SK-N-SH treated with all-trans-retinoic acid at 6 μM for 48 hours (cell line): ENCODE measurements around the gene GNPTG.
"Not testable (repeated sequence)": the region's sequence is repeated elsewhere in the genome, so short reads cannot be mapped to it uniquely, and the experiment has no call there.

Source experiments
- ATAC-seq: fragments of 200-7000 bp; cut with Tn5 transposase; 3 replicates; pipeline ENCODE4 v1.9.1; 2020; ENCODE audit warnings: mild to moderate bottlenecking, moderate library complexity
- ARNTL ChIP-seq: fragments of 450-650 bp; formaldehyde crosslinking; IDR thresholded peaks from 2 replicates; pipeline ENCODE4 v1.5.0; 2020; ENCODE audit warnings: low read depth, mild to moderate bottlenecking, moderate library complexity, borderline replicate concordance
- BACH2 ChIP-seq: fragments of 250-450 bp; sonication (Bioruptor Pico); IDR thresholded peaks from 2 replicates; pipeline ENCODE4 v1.9.0; 2021; ENCODE audit warnings: mild to moderate bottlenecking, borderline replicate concordance
- CSDC2 ChIP-seq: fragments of 250-450 bp; sonication (Bioruptor Pico); IDR thresholded peaks from 2 replicates; pipeline ENCODE4 v1.5.0; 2020; ENCODE audit warnings: mild to moderate bottlenecking, moderate library complexity
- GLIS3 ChIP-seq: fragments of 250-450 bp; sonication (Bioruptor Pico); IDR thresholded peaks from 2 replicates; pipeline ENCODE4 v1.5.0; 2020; ENCODE audit warnings: mild to moderate bottlenecking, moderate library complexity
- ISL1 ChIP-seq: fragments of 250-450 bp; sonication (Bioruptor Pico); IDR thresholded peaks from 2 replicates; pipeline ENCODE4 v2.1.2; 2022; ENCODE audit warnings: mild to moderate bottlenecking, moderate library complexity
- OSR1 ChIP-seq: fragments of 250-450 bp; sonication (Bioruptor Pico); IDR thresholded peaks from 2 replicates; pipeline ENCODE4 v1.8.0; 2022; ENCODE audit warnings: moderate library complexity, mild to moderate bottlenecking, inconsistent platforms
- POU6F1 ChIP-seq: fragments of 250-450 bp; sonication (Bioruptor Pico); IDR thresholded peaks from 2 replicates; pipeline ENCODE4 v1.8.0; 2021; ENCODE audit warnings: low read depth, mild to moderate bottlenecking, moderate library complexity, borderline replicate concordance
- PPARA ChIP-seq: fragments of 250-450 bp; sonication (Bioruptor Pico); IDR thresholded peaks from 2 replicates; pipeline ENCODE4 v1.5.0; 2020; ENCODE audit warnings: mild to moderate bottlenecking, borderline replicate concordance
- RARB ChIP-seq: fragments of 250-450 bp; sonication (Bioruptor Pico); IDR thresholded peaks from 2 replicates; pipeline ENCODE4 v1.8.0; 2021; ENCODE audit warnings: mild to moderate bottlenecking, moderate library complexity
- SNAI2 ChIP-seq: fragments of 250-450 bp; sonication (Bioruptor Pico); IDR thresholded peaks from 2 replicates; pipeline ENCODE4 v1.5.0; 2020; ENCODE audit warnings: mild to moderate bottlenecking, moderate library complexity
- TCF4 ChIP-seq: fragments of 250-450 bp; sonication (Bioruptor Pico); IDR thresholded peaks from 2 replicates; pipeline ENCODE4 v1.8.0; 2021; ENCODE audit warnings: mild to moderate bottlenecking, moderate library complexity, borderline replicate concordance
- TOX ChIP-seq: fragments of 250-450 bp; sonication (Bioruptor Pico); IDR thresholded peaks from 2 replicates; pipeline ENCODE4 v1.8.0; 2021; ENCODE audit warnings: mild to moderate bottlenecking, moderate library complexity, borderline replicate concordance
- ZC3H10 ChIP-seq: fragments of 250-450 bp; sonication (Bioruptor Pico); IDR thresholded peaks from 2 replicates; pipeline ENCODE4 v1.5.1; 2021; ENCODE audit warnings: mild to moderate bottlenecking, moderate library complexity
- ZFP3 ChIP-seq: fragments of 250-450 bp; sonication (Bioruptor Pico); IDR thresholded peaks from 2 replicates; pipeline ENCODE4 v1.5.0; 2020; ENCODE audit warnings: mild to moderate bottlenecking, moderate library complexity
- ZFP30 ChIP-seq: fragments of 450-650 bp; formaldehyde crosslinking; IDR thresholded peaks from 2 replicates; pipeline ENCODE4 v1.5.0; 2022; ENCODE audit warnings: mild to moderate bottlenecking, moderate library complexity
- ZNF70 ChIP-seq: fragments of 450-650 bp; formaldehyde crosslinking; IDR thresholded peaks from 2 replicates; pipeline ENCODE4 v1.5.0; 2020; ENCODE audit warnings: mild to moderate bottlenecking, moderate library complexity
- ZNF8 ChIP-seq: fragments of 450-650 bp; formaldehyde crosslinking; IDR thresholded peaks from 2 replicates; pipeline ENCODE4 v1.5.0; 2020; ENCODE audit warnings: mild to moderate bottlenecking, moderate library complexity
- TF ChIP-seq, protein P1 (sequence below): fragments of 250-450 bp; sonication (Bioruptor Pico); IDR thresholded peaks from 2 replicates; pipeline ENCODE4 v1.5.1; 2021; ENCODE audit warnings: mild to moderate bottlenecking, moderate library complexity
- TF ChIP-seq, protein P2 (sequence below): fragments of 250-450 bp; sonication (Bioruptor Pico); IDR thresholded peaks from 2 replicates; pipeline ENCODE4 v1.5.1; 2020; ENCODE audit warnings: low read depth, mild to moderate bottlenecking, moderate library complexity

The GNPTG gene

DNA sequence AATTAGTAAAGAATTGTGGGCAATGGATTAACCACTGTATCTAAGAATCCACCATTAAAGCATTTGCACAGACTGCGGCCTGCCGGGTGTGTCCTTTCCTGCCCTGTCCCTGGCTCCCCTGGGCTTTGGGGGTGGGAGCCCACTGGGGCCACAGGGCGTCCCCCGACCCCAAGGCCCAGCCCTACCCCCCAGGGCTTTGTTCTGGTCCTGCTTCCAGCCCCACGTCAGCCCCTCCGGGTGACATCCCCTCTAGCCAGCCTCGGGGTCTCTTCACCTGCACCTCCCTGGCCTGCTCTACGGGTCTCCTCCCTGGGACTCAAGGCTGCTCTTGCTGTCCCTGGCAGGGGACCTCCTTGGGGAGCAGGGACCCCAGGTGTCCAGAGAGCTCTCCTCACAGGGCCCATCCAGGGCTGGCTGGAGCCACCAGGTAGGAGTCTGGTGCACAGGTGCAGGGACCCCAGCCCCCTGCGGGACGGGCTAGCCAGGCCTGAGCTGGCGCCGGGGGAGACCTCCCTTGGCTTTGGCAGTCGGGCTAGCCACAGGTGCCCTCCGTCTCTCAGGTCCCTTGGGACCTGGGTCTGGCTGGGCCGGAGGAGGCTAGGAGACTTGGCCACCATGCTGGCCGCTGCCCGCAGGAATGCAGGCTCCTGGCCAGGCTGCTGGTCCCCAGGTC, 24.6 kb upstream of the GNPTG start:
- TF ChIP-seq ZNF70 (CRISPR knock-in tag): no peak
- no peak for TF ChIP-seq ZFP30
- TF ChIP-seq POU6F1 (CRISPR knock-in tag): no peak
- TF ChIP-seq BACH2 (CRISPR knock-in tag): no peak
- TF ChIP-seq, protein P1, sequence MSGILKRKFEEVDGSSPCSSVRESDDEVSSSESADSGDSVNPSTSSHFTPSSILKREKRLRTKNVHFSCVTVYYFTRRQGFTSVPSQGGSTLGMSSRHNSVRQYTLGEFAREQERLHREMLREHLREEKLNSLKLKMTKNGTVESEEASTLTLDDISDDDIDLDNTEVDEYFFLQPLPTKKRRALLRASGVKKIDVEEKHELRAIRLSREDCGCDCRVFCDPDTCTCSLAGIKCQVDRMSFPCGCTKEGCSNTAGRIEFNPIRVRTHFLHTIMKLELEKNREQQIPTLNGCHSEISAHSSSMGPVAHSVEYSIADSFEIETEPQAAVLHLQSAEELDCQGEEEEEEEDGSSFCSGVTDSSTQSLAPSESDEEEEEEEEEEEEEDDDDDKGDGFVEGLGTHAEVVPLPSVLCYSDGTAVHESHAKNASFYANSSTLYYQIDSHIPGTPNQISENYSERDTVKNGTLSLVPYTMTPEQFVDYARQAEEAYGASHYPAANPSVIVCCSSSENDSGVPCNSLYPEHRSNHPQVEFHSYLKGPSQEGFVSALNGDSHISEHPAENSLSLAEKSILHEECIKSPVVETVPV (CRISPR knock-in tag): no peak
- TF ChIP-seq CSDC2 (CRISPR knock-in tag): no peak
- no peak for TF ChIP-seq PPARA (CRISPR knock-in tag)
- no peak for TF ChIP-seq TOX (CRISPR knock-in tag)
- no peak for TF ChIP-seq ZNF8 (CRISPR knock-in tag)
- no peak for TF ChIP-seq ZC3H10
- TF ChIP-seq, all 23 proteins: peak for 0
- ATAC-seq: no peak

DNA sequence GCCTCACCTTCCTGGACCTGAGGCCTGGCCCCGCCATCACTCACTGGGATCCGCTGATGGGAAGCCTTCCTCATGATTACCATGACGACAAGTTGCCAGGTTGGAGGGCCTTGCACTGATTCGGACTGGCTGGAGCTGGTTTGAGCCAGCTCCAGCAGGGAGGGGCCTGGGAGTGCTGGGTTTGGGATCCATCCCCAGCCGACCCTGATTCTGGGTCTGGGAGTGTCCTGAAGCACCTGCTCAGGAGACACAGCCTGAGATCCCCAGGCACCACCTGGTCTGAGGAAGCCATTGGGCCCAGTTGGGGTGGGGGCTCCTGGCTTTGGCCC, 24.1 kb upstream of the GNPTG start:
- ATAC-seq: no peak
- TF ChIP-seq, protein P2, sequence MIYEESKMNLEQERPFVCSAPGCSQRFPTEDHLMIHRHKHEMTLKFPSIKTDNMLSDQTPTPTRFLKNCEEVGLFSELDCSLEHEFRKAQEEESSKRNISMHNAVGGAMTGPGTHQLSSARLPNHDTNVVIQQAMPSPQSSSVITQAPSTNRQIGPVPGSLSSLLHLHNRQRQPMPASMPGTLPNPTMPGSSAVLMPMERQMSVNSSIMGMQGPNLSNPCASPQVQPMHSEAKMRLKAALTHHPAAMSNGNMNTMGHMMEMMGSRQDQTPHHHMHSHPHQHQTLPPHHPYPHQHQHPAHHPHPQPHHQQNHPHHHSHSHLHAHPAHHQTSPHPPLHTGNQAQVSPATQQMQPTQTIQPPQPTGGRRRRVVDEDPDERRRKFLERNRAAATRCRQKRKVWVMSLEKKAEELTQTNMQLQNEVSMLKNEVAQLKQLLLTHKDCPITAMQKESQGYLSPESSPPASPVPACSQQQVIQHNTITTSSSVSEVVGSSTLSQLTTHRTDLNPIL (CRISPR knock-in tag): no peak
- no peak for TF ChIP-seq RARB (CRISPR knock-in tag)
- TF ChIP-seq POU6F1 (CRISPR knock-in tag): no peak
- no peak for TF ChIP-seq PPARA (CRISPR knock-in tag)
- no peak for TF ChIP-seq ISL1 (CRISPR knock-in tag)
- TF ChIP-seq, protein P1 (CRISPR knock-in tag): no peak
- no peak for TF ChIP-seq ZNF8 (CRISPR knock-in tag)
- TF ChIP-seq OSR1 (CRISPR knock-in tag): no peak

DNA sequence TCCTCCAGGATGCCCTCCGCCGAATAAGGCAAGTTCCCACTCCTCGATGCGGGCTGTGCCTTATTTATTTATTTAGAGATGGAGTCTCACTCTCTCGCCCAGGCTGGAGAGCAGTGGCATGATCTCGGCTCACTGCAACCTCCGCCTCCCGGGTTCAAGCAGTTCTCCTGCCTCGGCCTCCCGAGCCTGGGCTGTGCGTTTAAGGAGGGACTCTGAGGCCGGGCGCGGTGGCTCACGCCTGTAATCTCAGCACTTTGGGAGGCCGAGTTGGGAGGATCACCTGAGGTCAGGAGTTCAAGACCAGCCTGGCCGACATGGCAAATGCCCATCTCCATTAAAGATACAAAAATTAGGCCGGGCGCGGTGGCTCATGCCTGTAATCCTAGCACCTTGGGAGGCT, 23.6 kb upstream of the GNPTG start:
- not testable (repeated sequence) for ATAC-seq

GRCh38 chr16:1328961-1329360, 22.8 kb upstream of the GNPTG start:
- ATAC-seq: not testable (repeated sequence)

GRCh38 chr16:1330260-1330914, 21.3 kb upstream of the GNPTG start:
- no peak for ATAC-seq
- TF ChIP-seq TCF4 (CRISPR knock-in tag): no peak
- TF ChIP-seq, protein P2 (CRISPR knock-in tag): no peak
- no peak for TF ChIP-seq ISL1 (CRISPR knock-in tag)
- TF ChIP-seq RARB (CRISPR knock-in tag): no peak
- TF ChIP-seq ZC3H10: no peak
- no peak for TF ChIP-seq ZNF70 (CRISPR knock-in tag)
- no peak for TF ChIP-seq TOX (CRISPR knock-in tag)
- TF ChIP-seq GLIS3: no peak
- no peak for TF ChIP-seq OSR1 (CRISPR knock-in tag)
- no peak for TF ChIP-seq ARNTL (CRISPR knock-in tag)
- no peak for TF ChIP-seq POU6F1 (CRISPR knock-in tag)
- no peak for TF ChIP-seq ZFP3
- TF ChIP-seq, protein P1 (CRISPR knock-in tag): no peak
- no peak for TF ChIP-seq CSDC2 (CRISPR knock-in tag)
- no peak for TF ChIP-seq SNAI2 (CRISPR knock-in tag)
- TF ChIP-seq ZFP30: no peak
